Measurements from ENCODE around the gene HIVEP1.
A peak's percentile ranks its signal among the peaks of the same experiment; 100 is the strongest.

HIVEP1 gene

DNA sequence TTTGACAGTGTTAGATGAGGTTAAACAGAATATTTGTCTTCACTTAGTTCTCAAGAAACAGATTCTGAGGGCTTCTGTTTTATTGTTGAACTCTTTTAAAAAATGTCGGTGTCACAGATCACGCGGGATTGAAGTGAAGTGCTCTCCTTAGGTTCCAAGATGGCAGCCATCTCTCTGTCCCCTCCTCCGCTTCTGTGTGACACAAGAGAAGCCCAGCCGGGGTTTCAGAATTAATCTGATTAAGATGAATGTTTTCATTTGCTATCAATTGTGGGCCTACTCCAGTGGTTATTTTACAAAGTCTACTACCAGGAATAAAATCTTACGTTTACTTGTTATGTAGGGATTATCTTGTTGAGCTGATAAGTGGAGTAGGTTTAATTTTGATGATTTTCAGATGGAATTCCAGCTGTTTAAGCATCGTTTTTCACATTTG, 10.9 kb downstream of the HIVEP1 start:
- no peak for ATAC-seq

GRCh38 chr6:12024216-12024615, 12.1 kb downstream of the HIVEP1 start:
- ATAC-seq, result no peak
- TF ChIP-seq, protein P1, sequence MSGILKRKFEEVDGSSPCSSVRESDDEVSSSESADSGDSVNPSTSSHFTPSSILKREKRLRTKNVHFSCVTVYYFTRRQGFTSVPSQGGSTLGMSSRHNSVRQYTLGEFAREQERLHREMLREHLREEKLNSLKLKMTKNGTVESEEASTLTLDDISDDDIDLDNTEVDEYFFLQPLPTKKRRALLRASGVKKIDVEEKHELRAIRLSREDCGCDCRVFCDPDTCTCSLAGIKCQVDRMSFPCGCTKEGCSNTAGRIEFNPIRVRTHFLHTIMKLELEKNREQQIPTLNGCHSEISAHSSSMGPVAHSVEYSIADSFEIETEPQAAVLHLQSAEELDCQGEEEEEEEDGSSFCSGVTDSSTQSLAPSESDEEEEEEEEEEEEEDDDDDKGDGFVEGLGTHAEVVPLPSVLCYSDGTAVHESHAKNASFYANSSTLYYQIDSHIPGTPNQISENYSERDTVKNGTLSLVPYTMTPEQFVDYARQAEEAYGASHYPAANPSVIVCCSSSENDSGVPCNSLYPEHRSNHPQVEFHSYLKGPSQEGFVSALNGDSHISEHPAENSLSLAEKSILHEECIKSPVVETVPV (CRISPR knock-in tag; IDR thresholded peaks at IDR 0.05), result no peak
- TF ChIP-seq ZNF8 (CRISPR knock-in tag; IDR thresholded peaks at IDR 0.05) (no peak), ZFP3 (CRISPR knock-in tag; IDR thresholded peaks at IDR 0.05) (no peak), CSDC2 (CRISPR knock-in tag; IDR thresholded peaks at IDR 0.05) (no peak), ISL1 (CRISPR knock-in tag; IDR thresholded peaks at IDR 0.05) (no peak), RARB (CRISPR knock-in tag; IDR thresholded peaks at IDR 0.05) (no peak), ZC3H10 (CRISPR knock-in tag; IDR thresholded peaks at IDR 0.05) (no peak), SNAI2 (CRISPR knock-in tag; IDR thresholded peaks at IDR 0.05) (no peak), PPARA (CRISPR knock-in tag; IDR thresholded peaks at IDR 0.05; ENCODE audit: borderline replicate concordance) (no peak), ZNF565 (CRISPR knock-in tag; conservative IDR thresholded peaks at IDR 0.05; ENCODE audit: low read depth) (no peak), GLIS3 (CRISPR knock-in tag; IDR thresholded peaks at IDR 0.05) (no peak), ZNF70 (CRISPR knock-in tag; IDR thresholded peaks at IDR 0.05) (no peak), ARNTL (CRISPR knock-in tag; IDR thresholded peaks at IDR 0.05; ENCODE audit: borderline replicate concordance, low read depth) (no peak)
- TF ChIP-seq, protein P2, sequence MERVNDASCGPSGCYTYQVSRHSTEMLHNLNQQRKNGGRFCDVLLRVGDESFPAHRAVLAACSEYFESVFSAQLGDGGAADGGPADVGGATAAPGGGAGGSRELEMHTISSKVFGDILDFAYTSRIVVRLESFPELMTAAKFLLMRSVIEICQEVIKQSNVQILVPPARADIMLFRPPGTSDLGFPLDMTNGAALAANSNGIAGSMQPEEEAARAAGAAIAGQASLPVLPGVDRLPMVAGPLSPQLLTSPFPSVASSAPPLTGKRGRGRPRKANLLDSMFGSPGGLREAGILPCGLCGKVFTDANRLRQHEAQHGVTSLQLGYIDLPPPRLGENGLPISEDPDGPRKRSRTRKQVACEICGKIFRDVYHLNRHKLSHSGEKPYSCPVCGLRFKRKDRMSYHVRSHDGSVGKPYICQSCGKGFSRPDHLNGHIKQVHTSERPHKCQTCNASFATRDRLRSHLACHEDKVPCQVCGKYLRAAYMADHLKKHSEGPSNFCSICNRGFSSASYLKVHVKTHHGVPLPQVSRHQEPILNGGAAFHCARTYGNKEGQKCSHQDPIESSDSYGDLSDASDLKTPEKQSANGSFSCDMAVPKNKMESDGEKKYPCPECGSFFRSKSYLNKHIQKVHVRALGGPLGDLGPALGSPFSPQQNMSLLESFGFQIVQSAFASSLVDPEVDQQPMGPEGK (CRISPR knock-in tag; IDR thresholded peaks at IDR 0.05; ENCODE audit: borderline replicate concordance), result no peak

More for the DNA sequence above, 10.9 kb downstream of the HIVEP1 start:
- TF ChIP-seq CREB5 (CRISPR knock-in tag; IDR thresholded peaks at IDR 0.05; ENCODE audit: low read depth), result no peak
- no peak for TF ChIP-seq TOX (CRISPR knock-in tag; IDR thresholded peaks at IDR 0.05; ENCODE audit: borderline replicate concordance)
- TF ChIP-seq ZNF70 (CRISPR knock-in tag; IDR thresholded peaks at IDR 0.05), result no peak
- no peak for TF ChIP-seq ZFP30 (CRISPR knock-in tag; IDR thresholded peaks at IDR 0.05)
- TF ChIP-seq ZNF8 (CRISPR knock-in tag; IDR thresholded peaks at IDR 0.05), result no peak
- TF ChIP-seq, protein P2 (CRISPR knock-in tag; IDR thresholded peaks at IDR 0.05; ENCODE audit: borderline replicate concordance), result no peak
- TF ChIP-seq CSDC2 (CRISPR knock-in tag; IDR thresholded peaks at IDR 0.05), result no peak

GRCh38 chr6:12024699-12025434, 12.8 kb downstream of the HIVEP1 start:
- peak; percentile 51; the same call in 2 of the 3 replicates for ATAC-seq
- no peak for TF ChIP-seq CSDC2 (CRISPR knock-in tag; IDR thresholded peaks at IDR 0.05)
- no peak for TF ChIP-seq ARNTL (CRISPR knock-in tag; IDR thresholded peaks at IDR 0.05; ENCODE audit: borderline replicate concordance, low read depth)
- TF ChIP-seq RARB (CRISPR knock-in tag; IDR thresholded peaks at IDR 0.05), result no peak
- TF ChIP-seq, protein P3, sequence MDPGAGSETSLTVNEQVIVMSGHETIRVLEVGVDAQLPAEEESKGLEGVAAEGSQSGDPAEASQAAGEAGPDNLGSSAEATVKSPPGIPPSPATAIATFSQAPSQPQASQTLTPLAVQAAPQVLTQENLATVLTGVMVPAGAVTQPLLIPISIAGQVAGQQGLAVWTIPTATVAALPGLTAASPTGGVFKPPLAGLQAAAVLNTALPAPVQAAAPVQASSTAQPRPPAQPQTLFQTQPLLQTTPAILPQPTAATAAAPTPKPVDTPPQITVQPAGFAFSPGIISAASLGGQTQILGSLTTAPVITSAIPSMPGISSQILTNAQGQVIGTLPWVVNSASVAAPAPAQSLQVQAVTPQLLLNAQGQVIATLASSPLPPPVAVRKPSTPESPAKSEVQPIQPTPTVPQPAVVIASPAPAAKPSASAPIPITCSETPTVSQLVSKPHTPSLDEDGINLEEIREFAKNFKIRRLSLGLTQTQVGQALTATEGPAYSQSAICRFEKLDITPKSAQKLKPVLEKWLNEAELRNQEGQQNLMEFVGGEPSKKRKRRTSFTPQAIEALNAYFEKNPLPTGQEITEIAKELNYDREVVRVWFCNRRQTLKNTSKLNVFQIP (CRISPR knock-in tag; IDR thresholded peaks at IDR 0.05; ENCODE audit: borderline replicate concordance, low read depth), result no peak
- TF ChIP-seq ESRRG (CRISPR knock-in tag; IDR thresholded peaks at IDR 0.05), result no peak
- no peak for TF ChIP-seq OSR1 (CRISPR knock-in tag; IDR thresholded peaks at IDR 0.05)
- TF ChIP-seq GLIS3 (CRISPR knock-in tag; IDR thresholded peaks at IDR 0.05), result no peak
